ENCODE measurements around the gene MAN2C1.
"Not testable (repeated sequence)": the region's sequence is repeated elsewhere in the genome, so short reads cannot be mapped to it uniquely, and the experiment has no call there.

Gene MAN2C1

GRCh38 chr15:75354454-75354853 is 14.0 kb downstream of the MAN2C1 start:
- TF ChIP-seq ZNF274 (IDR thresholded peaks at IDR 0.05; ENCODE audit: low read depth, low read length) (no peak), YY1 (IDR thresholded peaks at IDR 0.05; ENCODE audit: insufficient read depth, insufficient read length) (no peak), SUZ12 (IDR thresholded peaks at IDR 0.05; ENCODE audit: extremely low read depth, insufficient read depth, insufficient read length) (no peak)
- H3K9me3 ChIP-seq (ENCODE audit: insufficient read depth, low read length): no peaks in the 10 kb centered on the region
- no peak overlapping the region for H3K4me3 ChIP-seq (ENCODE audit: insufficient read length, low read depth)

GRCh38 chr15:75353604-75354003 is 14.8 kb downstream of the MAN2C1 start:
- Histone ChIP-seq H3K4me3 (ENCODE audit: insufficient read length, low read depth) (no peak overlapping the region), H3K9me3 (ENCODE audit: insufficient read depth, low read length) (no peaks in the 10 kb centered on the region), H3K27me3 (ENCODE audit: insufficient read depth, insufficient read length) (peaks cover 12% of the 10 kb centered on the region), H3K4me1 (ENCODE audit: insufficient read depth, insufficient read length) (peaks cover 7% of the 10 kb centered on the region), H3K36me3 (ENCODE audit: insufficient read depth, insufficient read length, low read length) (peaks cover 55% of the 10 kb centered on the region), H3K9ac (ENCODE audit: insufficient read length, low read depth) (no peak overlapping the region)
- DNase-seq (ENCODE audit: low read depth, low spot score): no peak
- no peak for TF ChIP-seq YY1 (IDR thresholded peaks at IDR 0.05; ENCODE audit: insufficient read depth, insufficient read length)

More at GRCh38 chr15:75354454-75354853, 14.0 kb downstream of the MAN2C1 start:
- DNase-seq (ENCODE audit: low read depth, low spot score): no peak
- peaks cover 4% of the 10 kb centered on the region for H3K27me3 ChIP-seq (ENCODE audit: insufficient read depth, insufficient read length)
- H3K9ac ChIP-seq (ENCODE audit: insufficient read length, low read depth): peak overlapping the region; percentile 10
- H3K4me1 ChIP-seq (ENCODE audit: insufficient read depth, insufficient read length): peaks cover 2% of the 10 kb centered on the region
- peaks cover 62% of the 10 kb centered on the region for H3K36me3 ChIP-seq (ENCODE audit: insufficient read depth, insufficient read length, low read length)

GRCh38 chr15:75352186-75353080 is 16.0 kb downstream of the MAN2C1 start:
- Histone ChIP-seq H3K9me3 (ENCODE audit: insufficient read depth, low read length) (no peaks in the 10 kb centered on the region), H3K36me3 (ENCODE audit: insufficient read depth, insufficient read length, low read length) (peaks cover 47% of the 10 kb centered on the region), H3K4me1 (ENCODE audit: insufficient read depth, insufficient read length) (peaks cover 11% of the 10 kb centered on the region), H3K4me3 (ENCODE audit: insufficient read length, low read depth) (no peak overlapping the region), H3K27me3 (ENCODE audit: insufficient read depth, insufficient read length) (peaks cover 24% of the 10 kb centered on the region), H3K9ac (ENCODE audit: insufficient read length, low read depth) (no peak overlapping the region)
- no peak for DNase-seq (ENCODE audit: low read depth, low spot score)
- no peak for TF ChIP-seq YY1 (IDR thresholded peaks at IDR 0.05; ENCODE audit: insufficient read depth, insufficient read length)
- no peak for TF ChIP-seq SUZ12 (IDR thresholded peaks at IDR 0.05; ENCODE audit: extremely low read depth, insufficient read depth, insufficient read length)
- TF ChIP-seq ZNF274 (IDR thresholded peaks at IDR 0.05; ENCODE audit: low read depth, low read length): no peak

GRCh38 chr15:75350601-75351361 is 17.6 kb downstream of the MAN2C1 start:
- Histone ChIP-seq H3K9ac (ENCODE audit: insufficient read length, low read depth) (no peak overlapping the region), H3K4me1 (ENCODE audit: insufficient read depth, insufficient read length) (peaks cover 11% of the 10 kb centered on the region), H3K4me3 (ENCODE audit: insufficient read length, low read depth) (no peak overlapping the region), H3K36me3 (ENCODE audit: insufficient read depth, insufficient read length, low read length) (peaks cover 30% of the 10 kb centered on the region), H3K9me3 (ENCODE audit: insufficient read depth, low read length) (no peaks in the 10 kb centered on the region), H3K27me3 (ENCODE audit: insufficient read depth, insufficient read length) (peaks cover 39% of the 10 kb centered on the region)
- no peak for DNase-seq (ENCODE audit: low read depth, low spot score)
- TF ChIP-seq SUZ12 (IDR thresholded peaks at IDR 0.05; ENCODE audit: extremely low read depth, insufficient read depth, insufficient read length): no peak
- TF ChIP-seq YY1 (IDR thresholded peaks at IDR 0.05; ENCODE audit: insufficient read depth, insufficient read length): no peak
- TF ChIP-seq ZNF274 (IDR thresholded peaks at IDR 0.05; ENCODE audit: low read depth, low read length): no peak

GRCh38 chr15:75349851-75350588 is 18.4 kb downstream of the MAN2C1 start:
- H3K9ac ChIP-seq (ENCODE audit: insufficient read length, low read depth): no peak overlapping the region
- peaks cover 24% of the 10 kb centered on the region for H3K36me3 ChIP-seq (ENCODE audit: insufficient read depth, insufficient read length, low read length)
- no peak for DNase-seq (ENCODE audit: low read depth, low spot score)
- no peaks in the 10 kb centered on the region for H3K9me3 ChIP-seq (ENCODE audit: insufficient read depth, low read length)
- peaks cover 39% of the 10 kb centered on the region for H3K27me3 ChIP-seq (ENCODE audit: insufficient read depth, insufficient read length)
- H3K4me3 ChIP-seq (ENCODE audit: insufficient read length, low read depth): no peak overlapping the region
- H3K4me1 ChIP-seq (ENCODE audit: insufficient read depth, insufficient read length): peaks cover 11% of the 10 kb centered on the region
- TF ChIP-seq ZNF274 (IDR thresholded peaks at IDR 0.05; ENCODE audit: low read depth, low read length) (no peak), SUZ12 (IDR thresholded peaks at IDR 0.05; ENCODE audit: extremely low read depth, insufficient read depth, insufficient read length) (no peak), YY1 (IDR thresholded peaks at IDR 0.05; ENCODE audit: insufficient read depth, insufficient read length) (no peak)

GRCh38 chr15:75349351-75349669 is 19.1 kb downstream of the MAN2C1 start:
- H3K4me3 ChIP-seq (ENCODE audit: insufficient read length, low read depth); H3K4me1 ChIP-seq (ENCODE audit: insufficient read depth, insufficient read length); DNase-seq (ENCODE audit: low read depth, low spot score); H3K9me3 ChIP-seq (ENCODE audit: insufficient read depth, low read length): not testable (repeated sequence)
- Histone ChIP-seq H3K27me3 (ENCODE audit: insufficient read depth, insufficient read length) (peaks cover 39% of the 10 kb centered on the region), H3K36me3 (ENCODE audit: insufficient read depth, insufficient read length, low read length) (peaks cover 17% of the 10 kb centered on the region), H3K9ac (ENCODE audit: insufficient read length, low read depth) (peak overlapping the region; percentile 88)
